ENCODE data around the gene PTPRD. TPM values are rescaled to one million over a fixed set of nuclear protein-coding genes. Genes with fewer than 3 reads are reported as not detected.

The PTPRD gene
- total RNA-seq, 1 donor: 11.5 TPM

DNA sequence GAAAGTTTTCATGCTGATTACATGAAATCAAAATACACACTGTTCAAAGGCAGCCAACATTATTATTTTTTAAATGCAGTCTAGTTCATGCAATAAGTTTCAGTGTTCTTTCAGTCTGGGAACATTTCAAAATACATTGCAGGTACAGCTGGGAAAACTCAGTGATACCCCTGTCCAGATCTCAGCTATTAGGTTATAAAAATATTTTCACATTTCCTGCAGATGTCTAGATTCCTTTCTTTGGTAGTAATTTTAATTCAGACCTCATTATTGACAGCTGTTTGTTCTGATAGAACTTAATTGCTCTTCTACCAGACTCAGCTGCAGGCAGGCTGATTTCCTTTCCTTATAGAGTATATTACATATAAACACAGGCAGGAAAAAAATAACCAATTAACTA, 2256.4 kb downstream of the PTPRD start:
- DNase-seq (ENCODE audit: low read depth): peak; percentile 13
- TF ChIP-seq, protein P1, sequence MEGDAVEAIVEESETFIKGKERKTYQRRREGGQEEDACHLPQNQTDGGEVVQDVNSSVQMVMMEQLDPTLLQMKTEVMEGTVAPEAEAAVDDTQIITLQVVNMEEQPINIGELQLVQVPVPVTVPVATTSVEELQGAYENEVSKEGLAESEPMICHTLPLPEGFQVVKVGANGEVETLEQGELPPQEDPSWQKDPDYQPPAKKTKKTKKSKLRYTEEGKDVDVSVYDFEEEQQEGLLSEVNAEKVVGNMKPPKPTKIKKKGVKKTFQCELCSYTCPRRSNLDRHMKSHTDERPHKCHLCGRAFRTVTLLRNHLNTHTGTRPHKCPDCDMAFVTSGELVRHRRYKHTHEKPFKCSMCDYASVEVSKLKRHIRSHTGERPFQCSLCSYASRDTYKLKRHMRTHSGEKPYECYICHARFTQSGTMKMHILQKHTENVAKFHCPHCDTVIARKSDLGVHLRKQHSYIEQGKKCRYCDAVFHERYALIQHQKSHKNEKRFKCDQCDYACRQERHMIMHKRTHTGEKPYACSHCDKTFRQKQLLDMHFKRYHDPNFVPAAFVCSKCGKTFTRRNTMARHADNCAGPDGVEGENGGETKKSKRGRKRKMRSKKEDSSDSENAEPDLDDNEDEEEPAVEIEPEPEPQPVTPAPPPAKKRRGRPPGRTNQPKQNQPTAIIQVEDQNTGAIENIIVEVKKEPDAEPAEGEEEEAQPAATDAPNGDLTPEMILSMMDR (IDR thresholded peaks at IDR 0.05; ENCODE audit: insufficient read depth, low read length): no peak
- no peak overlapping the region for H3K4me3 ChIP-seq (ENCODE audit: low read depth, low read length)

GRCh38 chr9:8351436-8351835, 2261.4 kb downstream of the PTPRD start:
- TF ChIP-seq, protein P1 (IDR thresholded peaks at IDR 0.05; ENCODE audit: insufficient read depth, low read length): no peak
- H3K4me3 ChIP-seq (ENCODE audit: low read depth, low read length): no peak overlapping the region
- no peak for DNase-seq (ENCODE audit: low read depth)

DNA sequence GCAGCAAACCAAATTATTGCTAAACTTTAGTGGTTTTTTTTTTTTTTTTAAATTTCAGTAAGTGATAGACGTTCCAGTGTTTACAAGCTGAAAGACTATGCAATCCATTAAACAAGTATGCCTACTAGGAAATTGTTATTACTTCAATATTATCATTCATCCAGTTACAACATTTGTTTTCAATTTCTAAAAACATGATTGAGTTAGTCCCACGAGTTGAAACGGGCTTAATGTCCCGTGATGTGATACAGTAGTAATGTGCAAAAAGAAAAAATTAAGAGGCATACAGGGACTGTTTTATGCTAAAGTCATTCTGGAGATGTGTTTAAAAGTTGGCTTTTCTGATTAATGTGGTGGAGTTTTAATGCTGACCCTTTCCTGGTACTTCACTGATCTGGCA, 2262.9 kb downstream of the PTPRD start:
- no peak overlapping the region for H3K4me3 ChIP-seq (ENCODE audit: low read depth, low read length)
- DNase-seq (ENCODE audit: low read depth): no peak
- TF ChIP-seq, protein P1 (IDR thresholded peaks at IDR 0.05; ENCODE audit: insufficient read depth, low read length): no peak

DNA sequence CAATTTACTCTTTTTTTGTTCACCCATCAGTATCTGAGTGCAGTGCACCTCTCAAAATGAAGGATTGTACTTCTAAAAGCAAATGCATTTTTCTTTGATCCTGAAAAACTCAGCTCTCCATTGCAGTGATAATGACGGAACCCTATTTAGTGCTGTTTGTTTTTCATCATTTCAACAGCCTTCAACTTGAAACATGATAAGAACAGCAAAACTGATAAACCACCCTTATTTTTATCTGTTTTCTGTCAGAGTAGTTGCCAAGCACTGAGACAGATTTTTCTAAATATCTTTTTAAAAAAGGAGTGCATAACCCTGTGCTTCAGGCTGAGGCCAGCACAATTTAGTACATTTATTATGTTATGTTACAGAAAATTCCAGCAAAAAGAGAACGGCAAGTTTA, 2263.4 kb downstream of the PTPRD start:
- TF ChIP-seq, protein P1 (IDR thresholded peaks at IDR 0.05; ENCODE audit: insufficient read depth, low read length): no peak
- DNase-seq (ENCODE audit: low read depth): peak; percentile 47
- H3K4me3 ChIP-seq (ENCODE audit: low read depth, low read length): no peak overlapping the region

DNA sequence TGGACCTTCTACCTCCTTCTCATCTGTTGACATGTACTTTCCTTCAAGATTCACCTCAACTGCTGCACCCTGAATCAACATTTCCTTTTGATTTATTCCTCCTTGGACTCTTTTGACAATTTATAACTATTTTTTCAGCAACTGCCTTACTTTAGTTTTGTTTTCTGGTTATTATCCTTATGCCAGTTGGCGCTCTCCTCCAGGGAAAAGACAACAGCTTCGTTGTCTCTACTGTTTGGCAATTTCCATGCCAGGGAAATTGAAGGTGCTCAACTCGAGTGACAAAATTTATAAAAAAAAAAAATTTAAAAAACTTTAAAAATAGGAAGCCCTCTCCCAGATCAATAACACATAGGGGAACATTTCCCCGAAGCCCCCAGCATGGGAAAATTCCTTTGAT, 2264.0 kb downstream of the PTPRD start:
- no peak for DNase-seq (ENCODE audit: low read depth)
- TF ChIP-seq, protein P1 (IDR thresholded peaks at IDR 0.05; ENCODE audit: insufficient read depth, low read length): no peak
- no peak overlapping the region for H3K4me3 ChIP-seq (ENCODE audit: low read depth, low read length)

DNA sequence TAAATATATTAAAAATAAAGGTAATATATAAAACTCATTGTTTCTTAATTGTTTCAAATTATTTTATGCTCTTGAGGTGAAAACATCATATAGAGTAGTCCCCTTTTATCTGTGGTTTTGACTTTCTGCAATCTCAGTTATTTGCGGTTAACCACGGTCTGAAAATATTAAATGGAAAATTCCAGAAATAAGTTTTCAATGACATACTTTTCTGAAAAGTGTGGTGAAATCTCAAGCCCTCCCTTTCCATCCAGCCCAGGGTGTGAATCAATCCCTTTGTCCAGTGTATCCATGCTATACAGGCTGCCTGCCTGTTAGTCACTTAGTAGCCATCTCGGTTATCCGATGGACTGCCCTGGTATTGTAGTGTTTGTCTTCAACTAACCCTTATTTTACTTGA, 2266.5 kb downstream of the PTPRD start:
- no peak overlapping the region for H3K4me3 ChIP-seq (ENCODE audit: low read depth, low read length)
- peak; percentile 67 for DNase-seq (ENCODE audit: low read depth)
- TF ChIP-seq, protein P1 (IDR thresholded peaks at IDR 0.05; ENCODE audit: insufficient read depth, low read length): no peak

DNA sequence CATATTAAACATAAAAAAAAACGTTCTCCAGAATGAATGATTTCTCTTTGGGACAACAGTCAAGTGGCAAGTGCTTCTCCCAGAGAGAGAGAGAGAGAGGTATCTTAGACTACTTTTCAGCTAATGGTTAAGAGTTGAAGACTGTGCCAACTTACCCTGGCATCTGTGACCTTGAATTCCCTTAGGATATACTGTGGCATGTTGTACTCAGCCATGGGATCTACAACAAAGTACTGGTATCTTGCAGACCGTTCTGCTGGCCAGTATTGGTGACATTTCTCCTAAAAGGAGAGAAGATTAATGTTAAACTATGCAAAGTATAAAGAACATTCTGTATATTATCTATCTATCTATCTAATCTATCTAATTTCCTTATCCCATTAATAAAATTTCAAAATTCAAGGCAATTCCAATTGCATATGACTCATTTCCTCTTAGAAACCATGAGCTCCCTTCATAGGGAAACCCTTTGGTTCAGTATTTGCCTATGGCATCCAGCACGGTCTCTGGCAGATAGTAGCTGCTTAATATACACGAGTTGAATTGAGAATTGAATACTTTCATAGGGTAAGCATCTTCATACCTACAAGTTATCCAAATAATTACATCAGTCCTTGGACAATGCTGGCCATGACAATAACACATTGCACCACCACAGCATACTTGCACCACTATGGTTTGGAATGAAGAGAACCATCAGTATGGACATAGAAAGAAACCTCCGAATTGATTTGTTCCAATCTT, 2273.9 kb downstream of the PTPRD start:
- no peak overlapping the region for H3K4me3 ChIP-seq (ENCODE audit: low read depth, low read length)
- peak; percentile 94 for DNase-seq (ENCODE audit: low read depth)
- TF ChIP-seq, protein P1 (IDR thresholded peaks at IDR 0.05; ENCODE audit: insufficient read depth, low read length): no peak
